Adrenal gland (tissue), 12 donors: Measurements from ENCODE around the gene VPS35L. TPM values are rescaled to one million over a fixed set of nuclear protein-coding genes. Genes with fewer than 3 reads are reported as not detected.

ENCODE experiments used
- DNase-seq, 7 donors: peaks; one replicate each; pipeline ENCODE4 v3.0.0-alpha.2; 2019 to 2020
- H3K27ac ChIP-seq, 5 donors: fragments of 200-600 bp; sonication (generic) in 4 of 5; 1 replicate in 3 of 5; 2 replicates in 2 of 5; pipeline versions ENCODE4 v1.5.1 to v1.8.0; 2016 to 2020; ENCODE audit warnings: mild to moderate bottlenecking in 1 of 5
- H3K27me3 ChIP-seq: fragments of 200-600 bp; 2 replicates; pipeline ENCODE4 v1.8.0; 2021
- H3K36me3 ChIP-seq, 2 donors: fragments of 200-600 bp; replicated peaks in 1 of 2; 1 replicate in 1 of 2; 2 replicates in 1 of 2; pipeline versions ENCODE4 v1.5.1 to v1.8.0; 2018 to 2022
- H3K4me1 ChIP-seq, 2 donors: fragments of 200-600 bp; replicated peaks in 1 of 2; 1 replicate in 1 of 2; 2 replicates in 1 of 2; pipeline versions ENCODE4 v1.5.1 to v1.8.0; 2018 to 2021
- H3K4me3 ChIP-seq, 4 donors: fragments of 200-600 bp; sonication (generic) in 3 of 4; one replicate each; pipeline ENCODE4 v1.5.1; 2016 to 2018
- H3K9me3 ChIP-seq, 3 donors: fragments of 200-600 bp; sonication (generic) in 1 of 3; replicated peaks in 1 of 3; 1 replicate in 2 of 3; 2 replicates in 1 of 3; pipeline versions ENCODE4 v1.5.1 to v1.8.0; 2016 to 2021
- POLR2A ChIP-seq, 2 donors: fragments of 450-650 bp; IDR thresholded peaks; one replicate each; pipeline ENCODE4 v1.6.1; 2017; ENCODE audit warnings: antibody characterized with exemption in 2 of 2, mild to moderate bottlenecking in 2 of 2, moderate library complexity in 1 of 2
- WGBS, 4 donors: extraction: QIAGEN DNeasy Blood & Tissue Kit in 2 of 4; methylation state at CpG; one replicate each; pipeline versions ENCODE4 v1.1.5 to v1.1.7; 2013 to 2017; 5-methylcytosine and 5-hydroxymethylcytosine counted together
- intact Hi-C, 2 donors: fragments of 100-400 bp; cut with DNase I; formaldehyde crosslinking; loops; one replicate each; pipeline versions ENCODE4 v1.14.1 to v1.15.0; 2022 to 2023
- polyA plus RNA-seq, 3 donors: library from polyadenylated mRNA; stranded (reverse); fragments of 200-250 nt in 2 of 3; fragments of 350-450 nt in 1 of 3; fragmentation: Illumina TruSeq in 1 of 3; extraction: RNeasy Lipid Tissue Mini Kit (QIAGEN cat#74804) in 1 of 3; gene quantifications; one replicate each; pipeline ENCODE4 v1.2.3, GENCODE V29; 2013 to 2014
- total RNA-seq, 9 donors: library from RNA; depleted of rRNA in 4 of 9; stranded (reverse); fragments of >200 nt in 4 of 9; fragments of 120-200 nt in 1 of 9; fragmentation: NEBNext Ultra II Directional in 1 of 9; extraction: Animal tissue kit (Norgen Biotek cat#: 25700) in 1 of 9; gene quantifications; one replicate each; pipeline versions ENCODE4 v1.1.0 to v1.2.4, GENCODE V29; 2013 to 2023
- TF ChIP-seq, protein P1 (sequence below), 6 experiments: fragments of 450-650 bp in 4 of 6; fragments of 200-600 bp in 2 of 6; sonication (generic) in 1 of 6; IDR thresholded peaks; 1 replicate in 5 of 6; 2 replicates in 1 of 6; pipeline versions ENCODE4 v1.5.1 to v1.8.0; 2016 to 2021; ENCODE audit warnings: antibody characterized with exemption in 6 of 6, mild to moderate bottlenecking in 2 of 6, moderate library complexity in 1 of 6
- donor health status: healthy with polysubstance abuse.
- donor health status: Bipolar disorder and iron deficiency.
- donor health status: DM: yes; HTN: yes; CAD: no.
- donor health status: DM: no; HTN: no; CAD: no.
- donor health status: DM: no; HTN: no; CAD: no.
- donor health status: DM: yes; HTN: yes; CAD: no.

The VPS35L gene
- total and polyA plus RNA-seq, 12 donors = 38.3 to 96.7 (median 66.9) TPM

DNA sequence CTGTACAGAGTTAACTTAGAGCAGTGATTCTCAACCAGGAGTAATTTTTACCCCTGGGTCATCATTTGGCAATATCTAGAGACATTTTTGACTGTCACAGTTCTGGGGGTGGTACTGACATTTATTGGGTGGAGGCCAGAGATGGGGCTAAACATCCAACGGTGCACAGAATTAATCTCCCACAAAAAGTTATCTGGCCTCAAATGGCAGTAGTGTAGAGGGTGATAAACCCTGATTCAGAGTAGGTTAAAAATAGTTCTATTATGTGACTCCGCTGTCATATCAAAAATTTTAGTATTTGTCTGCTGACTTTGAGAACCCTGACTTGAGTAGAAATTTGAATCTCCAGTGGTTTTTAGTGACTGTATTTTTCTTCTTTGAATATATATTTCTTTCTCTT lies 19.1 kb downstream of the VPS35L start:
- peaks cover 0 to 89% of the 10 kb centered on the region in 2 donors for H3K36me3 ChIP-seq

DNA sequence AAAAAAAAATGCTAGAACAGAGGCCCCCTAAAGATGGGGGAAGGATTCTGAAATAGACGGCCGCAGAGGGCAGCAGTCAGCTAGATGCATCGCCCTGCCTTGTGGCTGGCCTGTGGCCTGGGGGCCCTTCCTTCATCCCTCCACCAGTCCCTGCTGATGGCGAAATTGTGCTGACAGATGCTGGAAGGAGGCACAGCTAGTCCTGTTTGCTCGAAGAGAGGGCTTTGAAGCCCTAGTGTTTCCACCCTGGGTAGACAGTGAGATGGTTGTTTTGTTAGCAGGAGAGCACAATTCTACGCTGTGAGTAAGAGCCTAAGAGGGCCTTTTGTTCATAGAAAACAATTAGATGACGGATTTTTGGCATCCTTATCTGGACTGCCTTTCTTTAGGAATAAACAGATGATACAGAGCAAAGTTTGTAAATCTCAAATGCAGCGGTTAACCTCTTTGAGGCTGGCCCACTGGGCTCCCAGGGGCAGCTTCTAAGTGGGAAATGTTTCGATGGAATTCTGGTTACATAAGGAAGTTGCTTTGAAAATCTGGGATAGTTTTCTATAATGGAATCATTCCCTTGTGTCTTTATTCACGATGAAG lies 23.0 kb downstream of the VPS35L start:
- no peak for TF ChIP-seq POLR2A (IDR thresholded peaks at IDR 0.05)
- TF ChIP-seq, protein P1, sequence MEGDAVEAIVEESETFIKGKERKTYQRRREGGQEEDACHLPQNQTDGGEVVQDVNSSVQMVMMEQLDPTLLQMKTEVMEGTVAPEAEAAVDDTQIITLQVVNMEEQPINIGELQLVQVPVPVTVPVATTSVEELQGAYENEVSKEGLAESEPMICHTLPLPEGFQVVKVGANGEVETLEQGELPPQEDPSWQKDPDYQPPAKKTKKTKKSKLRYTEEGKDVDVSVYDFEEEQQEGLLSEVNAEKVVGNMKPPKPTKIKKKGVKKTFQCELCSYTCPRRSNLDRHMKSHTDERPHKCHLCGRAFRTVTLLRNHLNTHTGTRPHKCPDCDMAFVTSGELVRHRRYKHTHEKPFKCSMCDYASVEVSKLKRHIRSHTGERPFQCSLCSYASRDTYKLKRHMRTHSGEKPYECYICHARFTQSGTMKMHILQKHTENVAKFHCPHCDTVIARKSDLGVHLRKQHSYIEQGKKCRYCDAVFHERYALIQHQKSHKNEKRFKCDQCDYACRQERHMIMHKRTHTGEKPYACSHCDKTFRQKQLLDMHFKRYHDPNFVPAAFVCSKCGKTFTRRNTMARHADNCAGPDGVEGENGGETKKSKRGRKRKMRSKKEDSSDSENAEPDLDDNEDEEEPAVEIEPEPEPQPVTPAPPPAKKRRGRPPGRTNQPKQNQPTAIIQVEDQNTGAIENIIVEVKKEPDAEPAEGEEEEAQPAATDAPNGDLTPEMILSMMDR (IDR thresholded peaks at IDR 0.05) = no peak
- no peaks in the 10 kb centered on the region for H3K27me3 ChIP-seq
- H3K4me1 ChIP-seq = no peaks in the 10 kb centered on the region
- intact Hi-C loops = no loop called here
- no peak overlapping the region for H3K4me3 ChIP-seq
- peaks cover 0 to 79% of the 10 kb centered on the region in 2 donors for H3K36me3 ChIP-seq
- WGBS, 4 donors = 82 to 88% (median 84%) methylated on average over 10 of the region's 10 CpGs
- no peaks in the 10 kb centered on the region for H3K9me3 ChIP-seq
- no peak for DNase-seq
- no peak overlapping the region for H3K27ac ChIP-seq

More for the DNA sequence above, 19.1 kb downstream of the VPS35L start:
- Histone ChIP-seq H3K27ac (no peak overlapping the region), H3K4me1 (no peaks in the 10 kb centered on the region), H3K9me3 (no peaks in the 10 kb centered on the region), H3K4me3 (no peak overlapping the region), H3K27me3 (no peaks in the 10 kb centered on the region)
- 62 to 85% (median 74%) methylated on average over 2 of the region's 2 CpGs for WGBS, 4 donors
- TF ChIP-seq, protein P1 (IDR thresholded peaks at IDR 0.05) = no peak
- no peak for TF ChIP-seq POLR2A (IDR thresholded peaks at IDR 0.05)
- intact Hi-C loops = no loop called here
- DNase-seq = no peak

DNA sequence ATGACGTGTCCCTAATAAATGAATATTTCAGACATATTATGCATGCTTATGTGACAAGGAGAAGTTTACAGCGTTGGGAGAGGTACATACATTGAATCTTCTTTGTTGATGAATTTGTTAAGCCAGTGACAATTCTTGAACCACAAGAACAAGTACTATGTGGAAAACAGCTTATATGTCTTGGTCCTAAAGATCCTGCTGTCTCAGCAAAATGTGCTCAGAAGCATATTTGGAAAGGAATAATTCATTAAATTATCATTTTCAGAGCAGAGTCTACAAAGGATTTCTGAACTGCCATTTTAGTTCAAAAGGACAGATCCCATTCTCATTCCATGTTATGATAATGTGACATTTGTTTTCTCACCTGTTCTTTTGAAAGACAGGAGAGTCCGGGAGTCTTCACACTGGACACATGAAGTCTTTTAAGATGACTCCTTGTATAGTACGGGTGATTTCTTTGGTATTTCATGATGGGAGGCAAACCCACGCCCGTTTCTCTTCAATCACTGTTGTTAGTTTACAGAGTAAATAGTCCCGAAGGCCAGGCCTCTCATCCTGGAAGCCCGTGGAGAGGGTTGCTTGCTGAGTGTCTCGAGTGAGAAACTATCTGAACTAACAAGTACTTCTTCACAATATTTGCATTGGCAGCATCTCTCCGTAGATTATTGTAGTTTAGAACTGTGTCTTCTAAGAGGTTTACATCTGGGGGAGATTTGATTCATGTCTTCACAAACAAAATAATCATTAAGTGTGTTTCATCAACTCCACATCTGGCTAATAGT lies 26.7 kb downstream of the VPS35L start:
- Histone ChIP-seq H3K36me3 (peaks cover 0 to 48% of the 10 kb centered on the region in 2 donors), H3K9me3 (no peaks in the 10 kb centered on the region), H3K27ac (no peak overlapping the region), H3K4me1 (no peaks in the 10 kb centered on the region), H3K27me3 (no peaks in the 10 kb centered on the region), H3K4me3 (no peak overlapping the region)
- intact Hi-C loops = no loop called here
- TF ChIP-seq, protein P1 (IDR thresholded peaks at IDR 0.05) = no peak
- no peak for TF ChIP-seq POLR2A (IDR thresholded peaks at IDR 0.05)
- 72 to 86% (median 75%) methylated on average over 10 of the region's 10 CpGs for WGBS, 4 donors
- DNase-seq = no peak

DNA sequence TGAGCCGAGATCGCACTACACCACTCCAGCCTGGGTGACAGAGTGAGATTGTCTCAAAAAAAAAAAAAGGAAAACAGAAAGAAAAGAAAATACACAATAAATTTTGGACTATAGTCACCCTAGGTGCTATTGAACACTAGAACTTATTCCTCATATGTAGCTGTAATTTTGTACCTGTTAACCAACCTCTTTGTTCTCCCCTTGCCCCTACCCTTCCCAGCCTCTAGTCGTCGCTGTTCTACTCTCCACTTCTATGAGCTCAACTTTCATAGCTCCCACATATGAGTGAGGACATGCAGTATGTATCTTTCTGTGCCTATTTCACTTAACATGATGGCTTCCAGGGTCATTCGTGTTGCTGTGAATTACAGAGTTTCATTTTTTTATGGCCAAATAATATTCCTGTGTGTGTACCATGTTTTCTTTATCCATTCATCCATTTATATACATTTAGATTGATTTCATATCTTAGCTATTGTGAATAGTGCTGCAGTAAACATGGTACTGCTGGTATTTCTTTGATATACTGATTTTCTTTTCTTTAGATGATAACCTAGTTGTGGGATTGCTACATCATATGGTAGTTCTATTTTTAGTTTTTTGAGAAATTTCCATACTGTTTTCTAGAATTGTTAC lies 28.3 kb downstream of the VPS35L start:
- TF ChIP-seq, protein P1 (IDR thresholded peaks at IDR 0.05) = peak; percentile 57 to 76 (median 65)
- TF ChIP-seq POLR2A (IDR thresholded peaks at IDR 0.05) = no peak
- Histone ChIP-seq H3K4me3 (no peak overlapping the region), H3K27ac (no peak overlapping the region), H3K36me3 (peaks cover 0 to 33% of the 10 kb centered on the region in 2 donors), H3K27me3 (no peaks in the 10 kb centered on the region), H3K9me3 (no peaks in the 10 kb centered on the region), H3K4me1 (no peaks in the 10 kb centered on the region)
- intact Hi-C loops = no loop called here
- 56 to 60% (median 59%) methylated on average over 5 of the region's 5 CpGs for WGBS, 4 donors
- DNase-seq = peak in 6 of 7 donors; percentile 16 to 65 (median 31)
